Measurements from ENCODE around the gene MELTF. TPM values are rescaled to one million over a fixed set of nuclear protein-coding genes. Genes with fewer than 3 reads are reported as not detected.
A peak's percentile ranks its signal among the peaks of the same experiment; 100 is the strongest.

MELTF gene
- total and polyA plus RNA-seq, 3 experiments from 2014 or later, result 0.36 to 3.0 (median 2.2) TPM

GRCh38 chr3:197019021-197019420 lies 10.6 kb downstream of the MELTF start:
- Mint-ChIP-seq H3K36me3 (no peaks in the 10 kb centered on the region), H3K27me3 (peaks cover 1 to 8% of the 10 kb centered on the region in 2 donors), H3K4me3 (no peak overlapping the region), H3K27ac (no peak overlapping the region), H3K9me3 (no peaks in the 10 kb centered on the region), H3K4me1 (peaks cover 3 to 9% (median 5%) of the 10 kb centered on the region in 3 donors)
- ChIA-PET POLR2A (no interaction called here), CTCF (interaction anchor here (0.9 kb wide), 1 partner anchor 11 kb away, joined by 3 read pairs; the partner anchor contains the start of gene MELTF)
- H3K36me3 ChIP-seq (ENCODE audit: insufficient read depth, low read length), result no peaks in the 10 kb centered on the region
- no peaks in the 10 kb centered on the region for H3K9me3 ChIP-seq (ENCODE audit: low read length)
- DNase-seq, result no peak
- H3K27ac ChIP-seq (ENCODE audit: low read depth, low read length), result no peak overlapping the region
- no peak overlapping the region for H3K4me3 ChIP-seq (ENCODE audit: low read length)
- H3K4me1 ChIP-seq (ENCODE audit: insufficient read depth, low read length), result no peaks in the 10 kb centered on the region
- H3K27me3 ChIP-seq (ENCODE audit: insufficient read depth, low read length, poor library complexity, severe bottlenecking), result no peaks in the 10 kb centered on the region

DNA sequence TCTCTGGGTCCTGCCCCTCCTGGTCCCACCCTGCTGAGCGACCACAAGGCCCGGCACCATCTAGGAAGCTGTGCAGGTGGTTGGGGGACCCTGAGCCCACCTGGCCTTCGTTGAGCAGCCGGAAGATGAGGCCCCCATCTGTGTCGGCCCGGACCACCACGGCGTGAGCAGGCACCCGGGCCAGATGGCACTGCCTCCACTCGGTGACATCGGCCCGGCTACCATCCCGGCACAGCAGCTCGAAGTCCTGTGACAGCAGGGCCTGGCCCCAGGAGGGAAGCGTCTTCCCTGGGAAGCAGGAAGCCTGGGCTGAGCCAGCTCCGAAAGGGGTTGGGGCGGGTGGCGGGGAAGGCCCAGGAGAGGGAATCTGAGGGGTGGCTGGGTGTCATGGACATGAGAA lies 12.6 kb downstream of the MELTF start:
- H3K4me3 Mint-ChIP-seq, result no peak overlapping the region
- H3K36me3 Mint-ChIP-seq, result no peaks in the 10 kb centered on the region
- no peaks in the 10 kb centered on the region for H3K9me3 Mint-ChIP-seq
- Histone ChIP-seq H3K27me3 (ENCODE audit: insufficient read depth, low read length, poor library complexity, severe bottlenecking) (no peaks in the 10 kb centered on the region), H3K36me3 (ENCODE audit: insufficient read depth, low read length) (no peaks in the 10 kb centered on the region), H3K27ac (ENCODE audit: low read depth, low read length) (no peak overlapping the region), H3K4me3 (ENCODE audit: low read length) (no peak overlapping the region), H3K9me3 (ENCODE audit: low read length) (no peaks in the 10 kb centered on the region), H3K4me1 (ENCODE audit: insufficient read depth, low read length) (no peaks in the 10 kb centered on the region)
- ChIA-PET CTCF (no interaction called here), POLR2A (no interaction called here)
- peaks cover 0 to 3% of the 10 kb centered on the region in 2 donors for H3K27me3 Mint-ChIP-seq
- DNase-seq, result peak in 1 of 5 donors; percentile 40
- H3K27ac Mint-ChIP-seq, result no peak overlapping the region
- no peaks in the 10 kb centered on the region for H3K4me1 Mint-ChIP-seq

DNA sequence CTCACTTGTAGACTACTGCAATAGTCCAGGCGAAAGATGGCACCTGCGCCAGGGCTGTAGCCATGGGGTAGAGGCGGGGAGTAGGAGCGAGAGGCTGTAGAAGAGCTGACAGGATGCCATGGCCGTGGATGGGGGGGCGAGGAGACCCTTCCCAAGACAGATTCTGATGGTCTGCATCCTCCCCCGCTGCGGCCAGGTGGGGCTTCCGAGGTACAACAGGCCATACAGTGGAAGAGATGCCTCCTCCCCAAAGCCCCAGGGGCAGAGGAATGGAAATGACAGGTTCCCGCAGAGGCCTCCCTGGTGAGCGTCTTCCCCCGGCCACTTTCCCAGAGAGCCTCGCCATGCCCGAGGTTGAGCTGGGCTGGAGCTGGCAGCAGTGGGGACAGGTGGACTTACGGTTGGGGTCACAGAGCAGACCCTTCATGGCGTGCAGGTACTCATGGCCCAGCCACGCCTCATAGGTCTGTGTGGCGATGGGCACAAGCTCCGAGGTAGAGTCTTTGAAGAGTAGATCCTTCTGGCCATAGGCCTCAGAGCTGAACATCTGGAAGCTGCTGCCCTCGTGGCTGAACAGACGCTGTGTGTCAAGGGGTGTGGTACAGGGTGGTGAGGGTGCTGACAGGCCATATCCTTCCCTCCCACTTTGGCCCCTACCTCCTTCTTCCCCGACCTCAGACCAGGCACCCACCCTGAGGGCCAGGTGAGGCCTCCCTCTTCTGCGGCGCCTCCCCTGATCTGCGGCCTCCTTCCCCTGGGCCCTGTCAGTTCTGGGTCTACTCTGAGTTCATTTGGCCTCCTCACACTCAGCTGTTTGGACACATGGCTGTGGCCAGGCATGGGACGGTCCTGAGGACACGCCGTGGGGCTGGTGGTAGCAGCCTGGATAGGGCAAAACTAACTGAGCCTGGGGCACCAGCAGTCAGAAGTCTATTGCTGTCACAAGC lies 13.6 kb downstream of the MELTF start:
- Mint-ChIP-seq H3K27ac (no peak overlapping the region), H3K36me3 (no peaks in the 10 kb centered on the region), H3K4me3 (no peak overlapping the region), H3K4me1 (no peaks in the 10 kb centered on the region), H3K9me3 (no peaks in the 10 kb centered on the region), H3K27me3 (peaks cover 0 to 3% of the 10 kb centered on the region in 2 donors)
- Histone ChIP-seq H3K36me3 (ENCODE audit: insufficient read depth, low read length) (no peaks in the 10 kb centered on the region), H3K27ac (ENCODE audit: low read depth, low read length) (no peak overlapping the region), H3K27me3 (ENCODE audit: insufficient read depth, low read length, poor library complexity, severe bottlenecking) (no peaks in the 10 kb centered on the region), H3K4me3 (ENCODE audit: low read length) (no peak overlapping the region), H3K4me1 (ENCODE audit: insufficient read depth, low read length) (no peaks in the 10 kb centered on the region), H3K9me3 (ENCODE audit: low read length) (no peaks in the 10 kb centered on the region)
- ChIA-PET POLR2A (no interaction called here), CTCF (no interaction called here)
- DNase-seq, result no peak

DNA sequence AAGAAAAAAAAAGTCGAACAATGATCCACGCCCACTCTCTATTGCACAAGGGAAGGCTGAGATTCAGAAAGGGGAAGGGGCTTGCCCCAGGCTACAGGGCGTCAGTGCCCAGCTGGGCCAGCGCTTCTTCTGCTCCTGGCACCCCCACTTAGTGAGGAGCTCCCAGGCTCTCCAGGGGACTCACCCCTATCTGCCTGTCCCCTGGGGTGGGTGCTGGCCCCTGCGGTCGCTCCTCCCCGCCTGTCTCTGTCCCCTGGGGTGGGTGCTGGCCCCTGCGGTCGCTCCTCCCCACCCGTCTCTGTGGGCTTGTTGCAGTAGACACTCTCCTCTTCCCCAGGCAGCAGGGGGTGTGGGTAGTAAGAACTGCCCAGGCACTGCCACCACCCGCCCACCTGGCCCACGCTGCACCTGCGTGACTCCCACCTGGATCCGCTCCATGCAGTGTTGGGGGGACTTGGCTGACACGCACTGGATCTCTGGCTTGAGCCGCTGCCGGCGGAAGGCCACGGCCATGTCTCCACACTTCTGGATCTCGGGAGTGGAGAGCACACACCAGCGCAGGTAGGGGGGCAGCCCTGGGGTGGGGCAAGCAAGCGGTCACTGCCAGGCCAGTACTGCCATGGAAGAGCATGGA lies 14.6 kb downstream of the MELTF start:
- Histone ChIP-seq H3K27ac (ENCODE audit: low read depth, low read length) (no peak overlapping the region), H3K4me1 (ENCODE audit: insufficient read depth, low read length) (no peaks in the 10 kb centered on the region), H3K27me3 (ENCODE audit: insufficient read depth, low read length, poor library complexity, severe bottlenecking) (no peaks in the 10 kb centered on the region), H3K9me3 (ENCODE audit: low read length) (no peaks in the 10 kb centered on the region), H3K36me3 (ENCODE audit: insufficient read depth, low read length) (no peaks in the 10 kb centered on the region), H3K4me3 (ENCODE audit: low read length) (no peak overlapping the region)
- Mint-ChIP-seq H3K4me1 (no peaks in the 10 kb centered on the region), H3K9me3 (no peaks in the 10 kb centered on the region), H3K36me3 (no peaks in the 10 kb centered on the region), H3K27me3 (peaks cover 0 to 3% of the 10 kb centered on the region in 2 donors), H3K4me3 (no peak overlapping the region), H3K27ac (no peak overlapping the region)
- peak in 1 of 5 donors; percentile 18 for DNase-seq
- POLR2A ChIA-PET, result no interaction called here
- CTCF ChIA-PET, result no interaction called here

DNA sequence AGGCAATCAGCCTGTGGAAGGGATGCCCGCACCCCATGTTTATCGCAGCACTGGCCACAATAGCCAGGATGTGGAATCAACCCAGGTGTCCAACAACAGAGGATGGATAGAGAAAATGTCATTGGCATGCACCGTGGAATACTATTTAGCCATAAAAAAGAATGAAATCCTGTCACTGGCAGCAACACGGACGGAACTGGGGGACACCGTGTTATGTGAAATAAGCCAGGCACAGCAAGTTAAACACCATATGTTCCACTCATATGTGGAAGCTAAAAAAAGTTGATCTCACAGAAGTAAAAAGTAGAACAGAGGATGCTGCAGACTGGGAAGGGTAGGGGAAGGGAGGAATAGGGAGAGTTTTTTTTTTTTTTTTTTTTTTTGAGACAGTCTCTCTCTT lies 15.6 kb downstream of the MELTF start:
- Histone ChIP-seq H3K27me3 (ENCODE audit: insufficient read depth, low read length, poor library complexity, severe bottlenecking) (no peaks in the 10 kb centered on the region), H3K36me3 (ENCODE audit: insufficient read depth, low read length) (no peaks in the 10 kb centered on the region), H3K4me1 (ENCODE audit: insufficient read depth, low read length) (no peaks in the 10 kb centered on the region), H3K4me3 (ENCODE audit: low read length) (no peak overlapping the region), H3K9me3 (ENCODE audit: low read length) (no peaks in the 10 kb centered on the region), H3K27ac (ENCODE audit: low read depth, low read length) (no peak overlapping the region)
- CTCF ChIA-PET, result no interaction called here
- Mint-ChIP-seq H3K27ac (no peak overlapping the region), H3K27me3 (peaks cover 0 to 3% of the 10 kb centered on the region in 2 donors), H3K4me3 (no peak overlapping the region), H3K36me3 (no peaks in the 10 kb centered on the region), H3K4me1 (no peaks in the 10 kb centered on the region), H3K9me3 (no peaks in the 10 kb centered on the region)
- POLR2A ChIA-PET, result no interaction called here
- no peak for DNase-seq

GRCh38 chr3:197012540-197012883 lies 17.1 kb downstream of the MELTF start:
- H3K4me1 ChIP-seq (ENCODE audit: insufficient read depth, low read length), result no peaks in the 10 kb centered on the region
- H3K4me3 Mint-ChIP-seq, result no peak overlapping the region

GRCh38 chr3:197011780-197012539 lies 17.7 kb downstream of the MELTF start:
- no peaks in the 10 kb centered on the region for H3K36me3 Mint-ChIP-seq
- peaks cover 0 to 3% of the 10 kb centered on the region in 2 donors for H3K27me3 Mint-ChIP-seq
- no peaks in the 10 kb centered on the region for H3K36me3 ChIP-seq (ENCODE audit: insufficient read depth, low read length)
- ChIA-PET POLR2A (no interaction called here), CTCF (interaction anchor here (1.0 kb wide), 1 partner anchor 9 kb away, joined by 3 read pairs; no protein-coding TSS in a partner anchor)
- H3K4me1 Mint-ChIP-seq, result no peaks in the 10 kb centered on the region
- no peaks in the 10 kb centered on the region for H3K9me3 ChIP-seq (ENCODE audit: low read length)
- no peaks in the 10 kb centered on the region for H3K4me1 ChIP-seq (ENCODE audit: insufficient read depth, low read length)
- no peak overlapping the region for H3K4me3 Mint-ChIP-seq
- H3K9me3 Mint-ChIP-seq, result no peaks in the 10 kb centered on the region
- no peak overlapping the region for H3K4me3 ChIP-seq (ENCODE audit: low read length)
- no peaks in the 10 kb centered on the region for H3K27me3 ChIP-seq (ENCODE audit: insufficient read depth, low read length, poor library complexity, severe bottlenecking)
- peak in 1 of 5 donors; percentile 42 for DNase-seq
- H3K27ac Mint-ChIP-seq, result no peak overlapping the region
- H3K27ac ChIP-seq (ENCODE audit: low read depth, low read length), result no peak overlapping the region

More at GRCh38 chr3:197012540-197012883, 17.1 kb downstream of the MELTF start:
- Mint-ChIP-seq H3K4me1 (no peaks in the 10 kb centered on the region), H3K9me3 (no peaks in the 10 kb centered on the region), H3K27ac (no peak overlapping the region), H3K27me3 (peaks cover 0 to 3% of the 10 kb centered on the region in 2 donors), H3K36me3 (no peaks in the 10 kb centered on the region)
- ChIA-PET CTCF (no interaction called here), POLR2A (no interaction called here)
- Histone ChIP-seq H3K36me3 (ENCODE audit: insufficient read depth, low read length) (no peaks in the 10 kb centered on the region), H3K9me3 (ENCODE audit: low read length) (no peaks in the 10 kb centered on the region), H3K4me3 (ENCODE audit: low read length) (no peak overlapping the region), H3K27me3 (ENCODE audit: insufficient read depth, low read length, poor library complexity, severe bottlenecking) (no peaks in the 10 kb centered on the region), H3K27ac (ENCODE audit: low read depth, low read length) (no peak overlapping the region)
- no peak for DNase-seq

Data from CD8-positive, alpha-beta memory T cell (primary cell).